ENCODE results near the gene SGMS1. TPM values are rescaled to one million over a fixed set of nuclear protein-coding genes. Genes with fewer than 3 reads are reported as not detected.

Gene SGMS1
- total RNA-seq, 1 donor: 68.0 TPM

DNA sequence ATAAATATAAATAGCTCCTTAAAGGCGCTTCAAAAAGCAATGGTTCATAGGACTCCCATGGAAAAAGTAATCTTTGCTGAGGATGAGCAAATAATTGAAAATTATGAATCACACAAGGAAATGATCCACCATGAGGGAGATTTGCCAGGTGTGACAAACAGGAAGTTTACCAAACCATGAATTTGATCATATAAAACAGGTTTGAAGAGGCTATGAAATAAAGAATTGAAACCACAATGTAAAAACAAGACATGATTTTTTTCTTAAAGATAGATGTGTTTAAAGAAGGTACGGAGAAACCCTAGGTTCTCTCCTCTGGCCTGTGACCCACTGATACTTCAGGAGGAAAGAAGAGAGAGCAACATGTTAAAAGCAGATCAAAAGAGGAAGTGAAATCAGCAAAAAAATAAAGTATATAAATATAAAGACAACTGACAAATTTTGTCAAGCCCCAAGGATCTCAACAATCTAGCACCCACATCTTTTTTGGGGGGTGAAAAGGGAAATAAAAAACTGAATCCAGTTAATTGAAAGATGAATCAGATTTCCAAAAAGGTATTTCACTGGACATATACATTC lies 261.1 kb downstream of the SGMS1 start:
- Histone ChIP-seq H3K79me2 (ENCODE audit: insufficient read depth, low read length) (peaks cover 42% of the 10 kb centered on the region), H4K20me1 (ENCODE audit: insufficient read depth, low read length) (peaks cover 6% of the 10 kb centered on the region)
- DNase-seq (ENCODE audit: insufficient read length, low spot score, missing footprints): no peak

DNA sequence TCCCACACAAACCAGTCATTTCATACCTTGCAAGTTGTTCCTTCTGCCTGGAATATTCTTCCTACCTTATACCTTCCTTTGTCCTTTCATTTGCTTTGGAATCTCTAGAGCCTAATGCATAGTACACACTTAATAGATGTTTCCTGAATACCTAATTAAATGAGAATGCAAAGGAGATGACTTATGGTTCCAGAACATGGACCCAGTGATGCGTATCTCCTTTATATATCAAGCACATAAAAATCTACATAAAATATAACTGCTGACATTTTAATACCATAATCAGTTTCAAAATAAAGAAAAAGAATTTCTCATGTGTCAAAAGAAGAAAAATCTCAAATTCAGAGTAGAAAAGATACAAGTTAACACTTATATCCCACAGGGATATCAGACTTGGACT lies 261.8 kb downstream of the SGMS1 start:
- TF ChIP-seq, protein P1, sequence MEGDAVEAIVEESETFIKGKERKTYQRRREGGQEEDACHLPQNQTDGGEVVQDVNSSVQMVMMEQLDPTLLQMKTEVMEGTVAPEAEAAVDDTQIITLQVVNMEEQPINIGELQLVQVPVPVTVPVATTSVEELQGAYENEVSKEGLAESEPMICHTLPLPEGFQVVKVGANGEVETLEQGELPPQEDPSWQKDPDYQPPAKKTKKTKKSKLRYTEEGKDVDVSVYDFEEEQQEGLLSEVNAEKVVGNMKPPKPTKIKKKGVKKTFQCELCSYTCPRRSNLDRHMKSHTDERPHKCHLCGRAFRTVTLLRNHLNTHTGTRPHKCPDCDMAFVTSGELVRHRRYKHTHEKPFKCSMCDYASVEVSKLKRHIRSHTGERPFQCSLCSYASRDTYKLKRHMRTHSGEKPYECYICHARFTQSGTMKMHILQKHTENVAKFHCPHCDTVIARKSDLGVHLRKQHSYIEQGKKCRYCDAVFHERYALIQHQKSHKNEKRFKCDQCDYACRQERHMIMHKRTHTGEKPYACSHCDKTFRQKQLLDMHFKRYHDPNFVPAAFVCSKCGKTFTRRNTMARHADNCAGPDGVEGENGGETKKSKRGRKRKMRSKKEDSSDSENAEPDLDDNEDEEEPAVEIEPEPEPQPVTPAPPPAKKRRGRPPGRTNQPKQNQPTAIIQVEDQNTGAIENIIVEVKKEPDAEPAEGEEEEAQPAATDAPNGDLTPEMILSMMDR (IDR thresholded peaks at IDR 0.05; ENCODE audit: extremely low read depth, low read depth, low read length): no peak
- H3K36me3 ChIP-seq (ENCODE audit: insufficient read depth, low read length): no peaks in the 10 kb centered on the region

More for the DNA sequence above, 261.1 kb downstream of the SGMS1 start:
- H3K4me2 ChIP-seq (ENCODE audit: insufficient read depth, low read length): no peak overlapping the region
- H3K9me3 ChIP-seq (ENCODE audit: low read depth, low read length): no peaks in the 10 kb centered on the region
- H3K27ac ChIP-seq (ENCODE audit: low read depth, low read length): no peak overlapping the region
- no peak overlapping the region for H3K4me3 ChIP-seq (ENCODE audit: insufficient read depth, low read length)
- TF ChIP-seq, protein P1 (IDR thresholded peaks at IDR 0.05; ENCODE audit: extremely low read depth, low read depth, low read length): no peak
- H3K36me3 ChIP-seq (ENCODE audit: insufficient read depth, low read length): no peaks in the 10 kb centered on the region
- H3K4me1 ChIP-seq (ENCODE audit: insufficient read depth, low read length): peaks cover 11% of the 10 kb centered on the region
- no peaks in the 10 kb centered on the region for H3K27me3 ChIP-seq (ENCODE audit: insufficient read depth, low read length)
- H2AFZ ChIP-seq (ENCODE audit: low read length): no peak overlapping the region

DNA sequence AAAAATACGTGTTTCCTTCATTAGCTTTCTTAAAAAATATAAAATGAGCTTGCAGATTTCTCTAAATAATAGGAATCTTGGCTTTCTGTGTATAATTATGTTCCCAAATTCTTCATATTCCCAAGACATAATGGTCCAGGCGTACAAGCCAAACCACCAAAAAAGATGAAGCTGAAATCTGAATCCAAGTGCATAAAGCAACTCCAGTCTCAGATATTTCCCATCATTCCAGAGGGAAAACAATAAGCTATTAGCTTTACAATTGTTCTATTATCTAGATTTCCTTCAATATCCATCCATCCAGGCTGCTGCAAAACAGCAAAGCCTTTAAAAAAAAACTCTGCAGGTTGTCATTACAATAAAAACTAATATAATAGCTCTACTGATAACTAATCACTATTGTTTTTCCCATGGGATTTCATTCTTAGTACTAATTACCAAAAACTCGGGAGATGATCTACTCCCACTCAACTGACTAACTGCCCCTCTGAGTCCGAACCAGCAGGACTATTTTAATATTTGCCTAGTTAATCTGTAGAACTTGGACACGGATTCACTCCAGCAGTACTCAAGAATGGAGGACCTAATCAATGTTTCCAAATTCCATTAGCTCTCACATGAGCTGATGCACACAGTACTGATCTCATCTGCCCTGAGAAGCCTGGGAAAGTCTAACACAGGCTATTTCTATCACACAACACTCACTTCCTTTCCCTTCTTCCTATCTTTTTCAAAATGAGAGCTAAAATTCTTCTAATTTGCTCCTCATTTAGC lies 263.5 kb downstream of the SGMS1 start:
- H3K4me2 ChIP-seq (ENCODE audit: insufficient read depth, low read length): peak overlapping the region; percentile 19
- peaks cover 11% of the 10 kb centered on the region for H3K4me1 ChIP-seq (ENCODE audit: insufficient read depth, low read length)
- TF ChIP-seq, protein P1 (IDR thresholded peaks at IDR 0.05; ENCODE audit: extremely low read depth, low read depth, low read length): no peak
- H3K27ac ChIP-seq (ENCODE audit: low read depth, low read length): no peak overlapping the region
- H4K20me1 ChIP-seq (ENCODE audit: insufficient read depth, low read length): peaks cover 6% of the 10 kb centered on the region
- no peak overlapping the region for H3K4me3 ChIP-seq (ENCODE audit: insufficient read depth, low read length)
- no peaks in the 10 kb centered on the region for H3K36me3 ChIP-seq (ENCODE audit: insufficient read depth, low read length)
- H3K9me3 ChIP-seq (ENCODE audit: low read depth, low read length): no peaks in the 10 kb centered on the region
- peak; percentile 55 for DNase-seq (ENCODE audit: insufficient read length, low spot score, missing footprints)
- H3K79me2 ChIP-seq (ENCODE audit: insufficient read depth, low read length): peaks cover 38% of the 10 kb centered on the region
- H2AFZ ChIP-seq (ENCODE audit: low read length): no peak overlapping the region
- H3K27me3 ChIP-seq (ENCODE audit: insufficient read depth, low read length): no peaks in the 10 kb centered on the region

More for the DNA sequence above, 261.8 kb downstream of the SGMS1 start:
- H3K27ac ChIP-seq (ENCODE audit: low read depth, low read length): no peak overlapping the region
- no peak for DNase-seq (ENCODE audit: insufficient read length, low spot score, missing footprints)
- H3K27me3 ChIP-seq (ENCODE audit: insufficient read depth, low read length): no peaks in the 10 kb centered on the region
- H3K4me3 ChIP-seq (ENCODE audit: insufficient read depth, low read length): no peak overlapping the region
- H4K20me1 ChIP-seq (ENCODE audit: insufficient read depth, low read length): peaks cover 6% of the 10 kb centered on the region
- peaks cover 11% of the 10 kb centered on the region for H3K4me1 ChIP-seq (ENCODE audit: insufficient read depth, low read length)
- H3K79me2 ChIP-seq (ENCODE audit: insufficient read depth, low read length): peaks cover 42% of the 10 kb centered on the region
- no peak overlapping the region for H2AFZ ChIP-seq (ENCODE audit: low read length)
- H3K4me2 ChIP-seq (ENCODE audit: insufficient read depth, low read length): no peak overlapping the region
- no peaks in the 10 kb centered on the region for H3K9me3 ChIP-seq (ENCODE audit: low read depth, low read length)
